Measurements from ENCODE around the gene ENDOV.

The ENDOV gene

DNA sequence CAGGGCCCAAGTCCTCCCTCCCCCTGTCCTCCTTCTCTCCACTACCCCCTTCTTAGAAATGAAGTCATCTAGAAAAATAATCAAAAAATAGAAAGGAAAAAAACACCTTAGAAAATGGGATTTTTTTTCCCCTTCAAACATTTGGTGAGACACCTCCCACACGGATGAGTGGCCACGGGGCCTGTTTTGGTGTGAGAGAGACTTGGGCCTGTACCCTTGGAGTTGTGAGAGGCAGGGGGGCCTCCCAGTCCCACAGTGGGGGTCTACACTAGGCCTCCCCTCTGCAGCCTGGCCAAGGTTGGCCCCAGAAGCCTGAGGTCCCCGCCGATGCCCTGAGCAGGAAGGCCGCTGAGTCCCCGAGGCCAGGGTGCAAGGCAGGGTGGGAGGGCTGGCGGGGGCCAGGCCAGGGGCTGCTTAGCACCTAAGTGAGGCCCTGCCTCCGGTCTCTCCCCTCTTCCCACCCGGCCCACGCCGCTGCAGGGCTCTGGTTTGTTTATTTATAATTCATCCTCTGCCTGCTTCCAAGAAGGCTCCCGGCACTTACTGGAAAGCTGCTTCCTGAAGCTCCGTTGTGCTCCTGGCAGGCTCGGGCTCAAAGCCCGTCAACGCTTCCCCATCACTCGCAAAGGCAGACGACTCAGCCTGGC, 35.1 kb downstream of the ENDOV start:
- peak; percentile 19 for DNase-seq (ENCODE audit: low read depth)

DNA sequence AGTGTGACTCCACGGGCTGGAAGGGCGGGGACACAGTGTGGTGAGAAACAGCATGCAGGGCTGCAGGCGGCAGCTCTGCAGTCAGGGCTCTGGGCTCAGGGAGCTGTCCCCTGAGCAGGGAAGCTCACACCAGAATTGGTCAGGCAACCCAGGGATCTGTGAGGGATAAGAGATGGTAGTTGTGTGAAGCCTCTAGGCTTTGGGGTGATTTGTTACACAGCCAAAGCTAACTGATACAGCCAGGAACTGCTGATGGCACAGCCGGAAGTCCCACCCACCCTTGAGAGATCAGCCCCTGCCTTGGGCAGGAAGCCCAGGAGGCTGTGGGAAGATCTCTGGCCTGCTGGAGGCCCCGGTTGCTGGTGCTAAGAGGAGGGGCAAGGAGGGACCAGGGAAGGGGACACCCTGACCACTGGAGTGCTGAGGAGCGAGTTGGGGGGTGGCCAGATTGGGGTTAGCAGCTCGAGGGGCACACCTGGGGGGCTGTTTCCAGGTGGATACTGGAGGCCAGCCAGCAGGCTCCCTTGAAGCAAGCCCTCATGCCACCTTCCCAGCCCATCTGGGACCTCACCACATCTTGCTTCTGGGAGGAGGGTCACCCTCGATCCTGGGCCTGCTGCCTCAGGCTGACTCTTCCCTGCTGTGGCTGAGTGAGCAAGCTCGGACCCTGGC, 36.3 kb downstream of the ENDOV start:
- DNase-seq (ENCODE audit: low read depth) = no peak

GRCh38 chr17:80452173-80452915, 37.4 kb downstream of the ENDOV start:
- no peak for DNase-seq (ENCODE audit: low read depth)

- no peak for DNase-seq (ENCODE audit: low read depth)
Observed at GRCh38 chr17:80453126-80453997, 38.4 kb downstream of the ENDOV start.

DNA sequence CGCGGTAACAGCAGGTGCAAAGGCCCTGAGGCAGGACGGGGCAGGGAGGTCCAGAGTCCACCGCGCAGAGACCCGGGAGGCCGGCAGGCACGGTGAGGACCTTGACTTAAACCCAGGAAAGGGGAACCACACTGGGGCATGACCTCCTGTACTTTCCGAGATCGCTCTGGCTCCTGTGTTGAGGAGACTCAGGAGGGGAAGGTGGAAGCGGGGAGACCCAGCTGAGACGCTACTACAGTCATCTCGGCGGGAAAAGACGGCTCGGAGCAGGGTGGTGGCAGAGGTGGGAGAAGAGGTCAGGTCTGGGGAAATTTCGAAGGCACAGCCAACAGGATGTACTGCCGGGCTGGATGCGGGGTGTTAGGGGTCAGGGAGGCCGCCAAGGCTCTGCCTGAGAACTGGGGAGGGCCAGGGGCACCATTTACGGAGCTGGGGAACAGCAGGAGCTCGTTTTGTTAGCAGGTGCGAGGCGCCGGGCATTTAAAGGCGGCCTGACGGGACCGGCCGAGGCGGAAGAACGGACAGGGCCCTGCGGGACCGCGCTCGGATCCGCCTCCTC, 39.1 kb downstream of the ENDOV start:
- DNase-seq (ENCODE audit: low read depth) = no peak

- peak; percentile 97 for DNase-seq (ENCODE audit: low read depth)
Observed at GRCh38 chr17:80454557-80455335, 39.8 kb downstream of the ENDOV start.

DNA sequence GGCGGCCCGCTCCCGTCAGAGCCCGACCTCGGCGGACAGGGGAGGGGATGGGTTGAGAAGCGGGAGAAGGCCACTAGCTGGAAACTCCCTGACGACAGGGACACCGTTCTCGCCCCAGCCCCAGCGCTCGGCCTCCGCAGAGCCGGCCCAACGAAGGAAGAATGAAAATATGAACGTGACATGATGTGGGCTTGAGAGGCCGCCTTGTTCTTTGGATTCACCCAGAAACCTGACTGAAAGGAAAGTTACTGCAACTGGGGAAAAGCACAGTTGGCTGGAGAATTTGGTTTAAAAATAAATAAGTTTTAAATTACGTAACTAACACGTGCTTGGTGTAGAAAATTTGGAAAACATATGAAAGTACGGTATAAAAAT, 40.4 kb downstream of the ENDOV start:
- DNase-seq (ENCODE audit: low read depth) = peak; percentile 52

GRCh38 chr17:80455784-80456183, 40.8 kb downstream of the ENDOV start:
- DNase-seq (ENCODE audit: low read depth) = no peak

GRCh38 chr17:80456465-80457235, 41.7 kb downstream of the ENDOV start:
- DNase-seq (ENCODE audit: low read depth) = no peak

DNA sequence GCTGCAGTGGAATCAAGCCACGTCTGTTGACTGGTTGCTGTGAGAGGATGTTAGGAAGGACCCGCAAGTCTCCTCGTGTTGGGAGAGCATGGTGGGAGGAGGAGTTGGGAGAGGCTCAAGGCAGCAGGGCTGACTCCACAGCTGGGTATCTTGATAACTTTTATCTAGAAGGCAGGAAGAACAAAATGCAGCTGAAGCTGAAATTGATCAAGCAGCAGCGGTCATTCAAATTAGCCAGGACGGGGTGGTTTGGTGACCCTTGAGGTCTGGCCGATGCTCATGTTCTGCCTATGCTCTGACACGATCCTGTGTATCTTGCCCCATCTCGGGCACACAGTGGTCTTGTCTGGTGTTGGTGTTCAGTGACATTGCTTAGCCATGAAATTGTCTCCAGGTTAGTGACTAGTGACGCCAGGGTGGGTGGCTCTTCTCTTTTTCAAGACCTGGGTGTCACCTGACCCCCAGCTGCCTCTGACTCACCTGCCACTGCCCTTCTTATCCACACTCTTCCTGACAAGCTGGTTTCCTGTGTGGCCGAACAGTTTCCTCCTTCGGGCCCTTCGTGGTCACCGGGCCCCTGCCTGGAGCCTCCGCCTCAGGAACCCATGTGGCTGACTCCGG, 42.4 kb downstream of the ENDOV start:
- DNase-seq (ENCODE audit: low read depth) = no peak

DNA sequence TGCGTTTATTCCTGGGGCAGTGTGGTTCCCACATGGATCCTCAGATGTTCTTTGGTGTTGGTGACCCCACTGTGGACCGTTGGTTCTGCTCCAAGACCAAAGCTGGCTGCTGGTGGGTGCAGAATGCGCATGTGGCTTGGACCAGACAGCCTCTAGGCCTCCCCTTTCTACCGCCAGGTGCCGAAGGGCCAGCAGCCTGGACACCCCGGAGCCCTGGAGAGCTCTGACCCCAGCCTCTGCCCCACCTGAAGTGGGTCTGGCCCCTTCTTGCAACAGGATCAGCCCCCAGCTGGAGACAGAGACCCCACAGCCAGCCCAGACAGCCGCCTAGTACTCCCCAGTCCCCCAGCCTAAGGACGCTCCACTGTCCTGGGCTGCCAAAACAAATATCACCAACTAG, 43.0 kb downstream of the ENDOV start:
- no peak for DNase-seq (ENCODE audit: low read depth)

GRCh38 chr17:80459234-80459633, 44.3 kb downstream of the ENDOV start:
- DNase-seq (ENCODE audit: low read depth) = no peak

GRCh38 chr17:80460429-80460834, 45.5 kb downstream of the ENDOV start:
- DNase-seq (ENCODE audit: low read depth) = no peak

DNA sequence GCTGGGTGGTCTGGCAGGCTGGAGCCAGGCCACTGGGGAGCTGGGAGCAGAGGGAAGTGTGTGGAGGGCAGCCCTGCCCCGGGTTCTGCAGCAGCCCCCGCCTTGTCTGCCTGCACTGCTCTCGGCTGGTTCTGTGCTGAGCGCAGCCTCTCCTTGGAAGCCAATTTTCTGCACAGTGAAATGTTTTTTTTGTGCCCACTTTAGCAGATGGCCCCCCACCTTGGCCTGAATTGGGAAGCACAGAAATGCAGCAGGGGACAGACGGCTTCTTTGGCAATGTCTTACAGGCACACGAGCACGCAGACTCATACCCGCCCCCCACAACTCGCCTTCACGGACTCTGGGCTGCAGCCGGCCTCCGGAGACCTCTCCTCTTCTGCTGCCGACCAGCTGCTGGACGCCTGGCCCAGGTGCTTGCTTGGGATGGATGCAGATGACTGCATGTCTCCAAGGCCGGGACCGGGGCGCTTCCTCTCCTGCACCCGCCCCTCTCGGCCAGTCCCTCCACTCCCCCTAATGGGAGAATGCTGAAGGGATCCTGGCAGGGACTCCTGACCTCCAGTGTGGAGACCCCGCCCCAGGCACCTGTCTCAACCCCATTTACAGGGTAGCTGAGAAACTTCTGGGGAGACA, 46.7 kb downstream of the ENDOV start:
- DNase-seq (ENCODE audit: low read depth) = no peak

DNA sequence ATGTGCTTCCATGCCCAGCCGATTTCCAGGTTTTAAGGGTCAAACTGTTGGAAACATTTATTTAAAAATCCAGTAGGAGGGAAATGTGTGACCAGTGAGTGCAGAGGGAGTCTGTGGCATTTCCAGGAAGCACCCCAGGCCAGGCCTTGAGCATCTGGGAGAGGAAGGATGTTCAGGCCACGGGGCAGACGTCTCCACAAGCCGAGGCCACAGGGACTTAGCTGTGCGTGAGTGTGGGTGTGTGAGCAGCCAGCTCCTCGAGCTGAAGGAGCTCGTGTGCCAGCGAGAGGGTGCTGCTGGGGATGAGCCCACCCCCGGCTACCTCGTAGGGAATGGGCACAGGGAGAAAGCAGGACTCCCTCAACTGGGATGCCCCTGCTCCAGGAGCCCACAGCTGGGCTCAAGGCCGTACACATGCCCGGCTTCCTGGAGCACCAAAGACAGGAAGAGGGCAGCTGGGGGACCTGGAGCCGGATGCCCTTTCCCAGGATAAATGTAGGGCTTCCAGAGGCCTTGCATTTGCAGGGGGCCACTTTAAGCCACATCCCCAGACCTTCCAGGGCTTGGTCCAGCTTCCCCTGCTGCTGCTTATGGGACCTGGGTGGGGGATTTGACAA, 48.9 kb downstream of the ENDOV start:
- DNase-seq (ENCODE audit: low read depth) = no peak

GRCh38 chr17:80464486-80464885, 49.5 kb downstream of the ENDOV start:
- no peak for DNase-seq (ENCODE audit: low read depth)

GRCh38 chr17:80465327-80465974, 50.5 kb downstream of the ENDOV start:
- DNase-seq (ENCODE audit: low read depth) = no peak

- DNase-seq (ENCODE audit: low read depth) = no peak
Observed at GRCh38 chr17:80466188-80466705, 51.3 kb downstream of the ENDOV start.
